NCI-H345 (cell line): ENCODE results near the gene C2.
"Not testable (repeated sequence)": the region's sequence is repeated elsewhere in the genome, so short reads cannot be mapped to it uniquely, and the experiment has no call there.

Experiments
- DNase-seq: peaks from one replicate; lab custom pipeline; 2025; lab: John Stamatoyannopoulos, UW

The C2 gene

GRCh38 chr6:31979238-31979898, 51.9 kb downstream of the C2 start:
- no peak for DNase-seq

DNA sequence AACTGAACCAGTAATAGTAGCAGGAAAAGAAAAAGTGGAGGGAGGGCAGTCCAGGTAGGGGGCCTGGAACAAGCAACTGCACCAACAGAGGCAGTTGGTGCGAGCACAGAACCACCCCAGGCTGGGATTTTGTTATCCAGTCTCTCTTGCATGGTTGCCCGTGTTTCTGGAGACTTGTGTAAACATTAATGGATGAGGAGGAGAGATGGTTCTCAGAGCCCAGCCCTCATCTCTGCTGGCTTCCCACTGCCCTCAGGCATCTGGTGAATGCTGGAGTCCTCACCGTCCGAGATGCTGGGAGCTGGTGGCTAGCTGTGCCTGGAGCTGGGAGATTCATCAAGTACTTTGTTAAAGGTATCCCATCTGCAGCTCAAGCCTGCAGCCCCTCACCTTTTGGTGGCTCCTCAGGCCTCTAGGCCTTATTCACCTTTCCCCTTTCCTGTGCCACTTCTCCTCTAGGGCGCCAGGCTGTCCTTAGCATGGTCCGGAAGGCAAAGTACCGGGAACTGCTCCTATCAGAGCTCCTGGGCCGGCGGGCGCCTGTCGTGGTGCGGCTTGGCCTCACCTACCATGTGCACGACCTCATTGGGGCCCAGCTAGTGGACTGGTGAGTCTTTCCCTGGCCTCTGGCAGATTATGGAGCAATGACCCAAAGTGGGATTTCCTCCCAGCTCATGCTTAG, 52.8 kb downstream of the C2 start:
- not testable (repeated sequence) for DNase-seq

- not testable (repeated sequence) for DNase-seq
Measured at GRCh38 chr6:31980998-31981397, 53.5 kb downstream of the C2 start.

- not testable (repeated sequence) for DNase-seq
Measured at GRCh38 chr6:31981744-31982143, 54.2 kb downstream of the C2 start, which contains the start of gene C4A. Gene C4A, plus strand, starts transcription at chr6:31982057. Its CDS starts 51 bp downstream, at chr6:31982108.

- DNase-seq, result not testable (repeated sequence)
Measured at GRCh38 chr6:31989363-31989762, 61.8 kb downstream of the C2 start.

GRCh38 chr6:31994421-31994820, 66.9 kb downstream of the C2 start:
- DNase-seq, result not testable (repeated sequence)
